ENCODE results near the gene LMF1.
"Not testable (repeated sequence)": the region's sequence is repeated elsewhere in the genome, so short reads cannot be mapped to it uniquely, and the experiment has no call there.

The LMF1 gene

GRCh38 chr16:892006-892405, 78.8 kb downstream of the LMF1 start:
- no peaks in the 10 kb centered on the region for H3K36me3 ChIP-seq (ENCODE audit: control insufficient read depth, insufficient read depth, low read length)
- H3K4me1 ChIP-seq (ENCODE audit: control insufficient read depth, insufficient read depth, low read length), result peaks cover 2% of the 10 kb centered on the region
- no peak overlapping the region for H3K27ac ChIP-seq (ENCODE audit: low read depth, low read length)
- no peaks in the 10 kb centered on the region for H3K9me3 ChIP-seq (ENCODE audit: control insufficient read depth, insufficient read depth, low read length)
- no peaks in the 10 kb centered on the region for H3K27me3 ChIP-seq (ENCODE audit: control insufficient read depth, insufficient read depth, low read length)
- H3K9ac ChIP-seq (ENCODE audit: low read depth, low read length), result no peak overlapping the region
- H3K4me3 ChIP-seq (ENCODE audit: low read depth, low read length), result no peak overlapping the region

GRCh38 chr16:891353-891740, 79.4 kb downstream of the LMF1 start:
- no peak overlapping the region for H3K9ac ChIP-seq (ENCODE audit: low read depth, low read length)
- no peaks in the 10 kb centered on the region for H3K9me3 ChIP-seq (ENCODE audit: control insufficient read depth, insufficient read depth, low read length)
- H3K4me1 ChIP-seq (ENCODE audit: control insufficient read depth, insufficient read depth, low read length), result peaks cover 4% of the 10 kb centered on the region
- no peaks in the 10 kb centered on the region for H3K36me3 ChIP-seq (ENCODE audit: control insufficient read depth, insufficient read depth, low read length)
- H3K27ac ChIP-seq (ENCODE audit: low read depth, low read length), result no peak overlapping the region
- no peak overlapping the region for H3K4me3 ChIP-seq (ENCODE audit: low read depth, low read length)
- H3K27me3 ChIP-seq (ENCODE audit: control insufficient read depth, insufficient read depth, low read length), result no peaks in the 10 kb centered on the region

- Histone ChIP-seq H3K27ac (ENCODE audit: low read depth, low read length) (no peak overlapping the region), H3K9me3 (ENCODE audit: control insufficient read depth, insufficient read depth, low read length) (no peaks in the 10 kb centered on the region), H3K4me3 (ENCODE audit: low read depth, low read length) (no peak overlapping the region), H3K4me1 (ENCODE audit: control insufficient read depth, insufficient read depth, low read length) (peaks cover 8% of the 10 kb centered on the region), H3K36me3 (ENCODE audit: control insufficient read depth, insufficient read depth, low read length) (no peaks in the 10 kb centered on the region), H3K9ac (ENCODE audit: low read depth, low read length) (no peak overlapping the region), H3K27me3 (ENCODE audit: control insufficient read depth, insufficient read depth, low read length) (no peaks in the 10 kb centered on the region)
Observed at GRCh38 chr16:890716-891352, 80.0 kb downstream of the LMF1 start.

- no peak overlapping the region for H3K4me3 ChIP-seq (ENCODE audit: low read depth, low read length)
- peaks cover 13% of the 10 kb centered on the region for H3K4me1 ChIP-seq (ENCODE audit: control insufficient read depth, insufficient read depth, low read length)
- H3K27ac ChIP-seq (ENCODE audit: low read depth, low read length), result no peak overlapping the region
- H3K36me3 ChIP-seq (ENCODE audit: control insufficient read depth, insufficient read depth, low read length), result no peaks in the 10 kb centered on the region
- H3K27me3 ChIP-seq (ENCODE audit: control insufficient read depth, insufficient read depth, low read length), result no peaks in the 10 kb centered on the region
- H3K9me3 ChIP-seq (ENCODE audit: control insufficient read depth, insufficient read depth, low read length), result no peaks in the 10 kb centered on the region
- no peak overlapping the region for H3K9ac ChIP-seq (ENCODE audit: low read depth, low read length)
Observed at GRCh38 chr16:890217-890616, 80.6 kb downstream of the LMF1 start.

- Histone ChIP-seq H3K9me3 (ENCODE audit: control insufficient read depth, insufficient read depth, low read length) (no peaks in the 10 kb centered on the region), H3K4me1 (ENCODE audit: control insufficient read depth, insufficient read depth, low read length) (peaks cover 13% of the 10 kb centered on the region), H3K36me3 (ENCODE audit: control insufficient read depth, insufficient read depth, low read length) (no peaks in the 10 kb centered on the region), H3K4me3 (ENCODE audit: low read depth, low read length) (no peak overlapping the region), H3K9ac (ENCODE audit: low read depth, low read length) (no peak overlapping the region), H3K27me3 (ENCODE audit: control insufficient read depth, insufficient read depth, low read length) (no peaks in the 10 kb centered on the region), H3K27ac (ENCODE audit: low read depth, low read length) (no peak overlapping the region)
Observed at GRCh38 chr16:889586-889985, 81.2 kb downstream of the LMF1 start.

- Histone ChIP-seq H3K4me1 (ENCODE audit: control insufficient read depth, insufficient read depth, low read length) (peaks cover 13% of the 10 kb centered on the region), H3K36me3 (ENCODE audit: control insufficient read depth, insufficient read depth, low read length) (no peaks in the 10 kb centered on the region), H3K27me3 (ENCODE audit: control insufficient read depth, insufficient read depth, low read length) (no peaks in the 10 kb centered on the region), H3K9ac (ENCODE audit: low read depth, low read length) (no peak overlapping the region), H3K27ac (ENCODE audit: low read depth, low read length) (no peak overlapping the region), H3K9me3 (ENCODE audit: control insufficient read depth, insufficient read depth, low read length) (no peaks in the 10 kb centered on the region), H3K4me3 (ENCODE audit: low read depth, low read length) (no peak overlapping the region)
Observed at GRCh38 chr16:888901-889570, 81.7 kb downstream of the LMF1 start.

- not testable (repeated sequence) for H3K9ac ChIP-seq (ENCODE audit: low read depth, low read length); H3K9me3 ChIP-seq (ENCODE audit: control insufficient read depth, insufficient read depth, low read length); H3K27ac ChIP-seq (ENCODE audit: low read depth, low read length); H3K36me3 ChIP-seq (ENCODE audit: control insufficient read depth, insufficient read depth, low read length); H3K27me3 ChIP-seq (ENCODE audit: control insufficient read depth, insufficient read depth, low read length); H3K4me3 ChIP-seq (ENCODE audit: low read depth, low read length)
- H3K4me1 ChIP-seq (ENCODE audit: control insufficient read depth, insufficient read depth, low read length), result peaks cover 13% of the 10 kb centered on the region
Observed at GRCh38 chr16:888456-888855, 82.3 kb downstream of the LMF1 start.

- no peak overlapping the region for H3K9ac ChIP-seq (ENCODE audit: low read depth, low read length)
- no peaks in the 10 kb centered on the region for H3K36me3 ChIP-seq (ENCODE audit: control insufficient read depth, insufficient read depth, low read length)
- H3K4me1 ChIP-seq (ENCODE audit: control insufficient read depth, insufficient read depth, low read length), result peaks cover 13% of the 10 kb centered on the region
- no peaks in the 10 kb centered on the region for H3K27me3 ChIP-seq (ENCODE audit: control insufficient read depth, insufficient read depth, low read length)
- no peak overlapping the region for H3K27ac ChIP-seq (ENCODE audit: low read depth, low read length)
- no peaks in the 10 kb centered on the region for H3K9me3 ChIP-seq (ENCODE audit: control insufficient read depth, insufficient read depth, low read length)
- no peak overlapping the region for H3K4me3 ChIP-seq (ENCODE audit: low read depth, low read length)
Observed at GRCh38 chr16:887846-888245, 82.9 kb downstream of the LMF1 start.

GRCh38 chr16:886802-887731, 83.7 kb downstream of the LMF1 start:
- Histone ChIP-seq H3K36me3 (ENCODE audit: control insufficient read depth, insufficient read depth, low read length) (no peaks in the 10 kb centered on the region), H3K9ac (ENCODE audit: low read depth, low read length) (peak overlapping the region; percentile 21; the same call in 1 of the 2 replicates), H3K27me3 (ENCODE audit: control insufficient read depth, insufficient read depth, low read length) (no peaks in the 10 kb centered on the region), H3K4me3 (ENCODE audit: low read depth, low read length) (peak overlapping the region; percentile 43; the same call in 1 of the 2 replicates), H3K4me1 (ENCODE audit: control insufficient read depth, insufficient read depth, low read length) (peaks cover 13% of the 10 kb centered on the region), H3K27ac (ENCODE audit: low read depth, low read length) (peak overlapping the region; percentile 42), H3K9me3 (ENCODE audit: control insufficient read depth, insufficient read depth, low read length) (no peaks in the 10 kb centered on the region)

GRCh38 chr16:886084-886543, 84.7 kb downstream of the LMF1 start:
- Histone ChIP-seq H3K9me3 (ENCODE audit: control insufficient read depth, insufficient read depth, low read length) (no peaks in the 10 kb centered on the region), H3K27ac (ENCODE audit: low read depth, low read length) (peak overlapping the region; percentile 63), H3K4me1 (ENCODE audit: control insufficient read depth, insufficient read depth, low read length) (peaks cover 13% of the 10 kb centered on the region), H3K36me3 (ENCODE audit: control insufficient read depth, insufficient read depth, low read length) (no peaks in the 10 kb centered on the region), H3K27me3 (ENCODE audit: control insufficient read depth, insufficient read depth, low read length) (no peaks in the 10 kb centered on the region), H3K9ac (ENCODE audit: low read depth, low read length) (no peak overlapping the region), H3K4me3 (ENCODE audit: low read depth, low read length) (peak overlapping the region; percentile 53)

- no peak overlapping the region for H3K4me3 ChIP-seq (ENCODE audit: low read depth, low read length)
- no peaks in the 10 kb centered on the region for H3K36me3 ChIP-seq (ENCODE audit: control insufficient read depth, insufficient read depth, low read length)
- no peaks in the 10 kb centered on the region for H3K27me3 ChIP-seq (ENCODE audit: control insufficient read depth, insufficient read depth, low read length)
- H3K9me3 ChIP-seq (ENCODE audit: control insufficient read depth, insufficient read depth, low read length), result no peaks in the 10 kb centered on the region
- H3K27ac ChIP-seq (ENCODE audit: low read depth, low read length), result no peak overlapping the region
- no peak overlapping the region for H3K9ac ChIP-seq (ENCODE audit: low read depth, low read length)
- peaks cover 13% of the 10 kb centered on the region for H3K4me1 ChIP-seq (ENCODE audit: control insufficient read depth, insufficient read depth, low read length)
Observed at GRCh38 chr16:885391-885790, 85.4 kb downstream of the LMF1 start.
